ENCODE data around the gene GRIN2A.

Gene GRIN2A

GRCh38 chr16:10189861-10190390 is 7.7 kb upstream of the GRIN2A start:
- H3K4me3 ChIP-seq (ENCODE audit: low read depth, low read length), result no peak overlapping the region
- no peak for TF ChIP-seq CTCF (conservative IDR thresholded peaks at IDR 0.05; ENCODE audit: low read depth, low read length)
- DNase-seq (ENCODE audit: low read depth), result no peak

GRCh38 chr16:10188236-10188635 is 6.0 kb upstream of the GRIN2A start:
- DNase-seq (ENCODE audit: low read depth), result no peak
- no peak for TF ChIP-seq CTCF (conservative IDR thresholded peaks at IDR 0.05; ENCODE audit: low read depth, low read length)
- H3K4me3 ChIP-seq (ENCODE audit: low read depth, low read length), result no peak overlapping the region

GRCh38 chr16:10181196-10182162 is 749 bp downstream of the GRIN2A start:
- TF ChIP-seq CTCF (conservative IDR thresholded peaks at IDR 0.05; ENCODE audit: low read depth, low read length), result peak; percentile 74
- H3K4me3 ChIP-seq (ENCODE audit: low read depth, low read length), result no peak overlapping the region
- DNase-seq (ENCODE audit: low read depth), result peak; percentile 43

GRCh38 chr16:10180771-10181163 is 1.5 kb downstream of the GRIN2A start:
- peak; percentile 29 for TF ChIP-seq CTCF (conservative IDR thresholded peaks at IDR 0.05; ENCODE audit: low read depth, low read length)
- DNase-seq (ENCODE audit: low read depth), result no peak
- H3K4me3 ChIP-seq (ENCODE audit: low read depth, low read length), result no peak overlapping the region

GRCh38 chr16:10180042-10180770 is 2.0 kb downstream of the GRIN2A start:
- no peak overlapping the region for H3K4me3 ChIP-seq (ENCODE audit: low read depth, low read length)
- DNase-seq (ENCODE audit: low read depth), result no peak
- TF ChIP-seq CTCF (conservative IDR thresholded peaks at IDR 0.05; ENCODE audit: low read depth, low read length), result no peak

- TF ChIP-seq CTCF (conservative IDR thresholded peaks at IDR 0.05; ENCODE audit: low read depth, low read length), result no peak
- no peak overlapping the region for H3K4me3 ChIP-seq (ENCODE audit: low read depth, low read length)
- no peak for DNase-seq (ENCODE audit: low read depth)
Observed at GRCh38 chr16:10178526-10178925, 3.7 kb downstream of the GRIN2A start.

Data from choroid plexus epithelial cell (primary cell).